Endothelial cell of umbilical vein (primary cell): ENCODE results near the gene PCED1B. TPM values are rescaled to one million over a fixed set of nuclear protein-coding genes. Genes with fewer than 3 reads are reported as not detected.
A peak's percentile ranks its signal among the peaks of the same experiment; 100 is the strongest.

Experiments used
- BruUV-seq: library from RNA; stranded (reverse); fragments of 400-500 nt; replicated peaks from 2 replicates; lab custom pipeline; 2021; lab: Mats Ljungman, UMichigan
- CTCF ChIA-PET: fragments of 300-600, 350-600 bp; sonication (Branson Sonifier 250); formaldehyde crosslinking; loops from one replicate; lab custom pipeline; 2021; ENCODE audit warnings: antibody characterized with exemption, inconsistent platforms; lab: Charles Lee
- POLR2A ChIA-PET: fragments of 300-600, 350-600 bp; sonication (Branson Sonifier 250); formaldehyde crosslinking; loops from one replicate; lab custom pipeline; 2021; ENCODE audit warnings: antibody characterized with exemption, inconsistent platforms; lab: Charles Lee
- DNase-seq: peaks from one replicate; pipeline ENCODE4 v3.0.0-alpha.2; 2011; ENCODE audit warnings: low read depth, low spot score
- FAIRE-seq: peaks from 2 replicates; lab custom pipeline; 2011; peaks lifted over from hg19 to GRCh38; lab: Jason Lieb, UNC
- H2AFZ ChIP-seq: 2 replicates; pipeline ENCODE4 v1.6.0; 2012; ENCODE audit warnings: low read depth, low read length, control low read depth, inconsistent platforms
- H3K27ac ChIP-seq: 2 replicates; pipeline ENCODE4 v1.5.1; 2011; ENCODE audit warnings: low read depth, mild to moderate bottlenecking, control low read depth, low read length, moderate library complexity; ENCODE audit not compliant: insufficient read depth
- H3K27me3 ChIP-seq, 2 experiments: 2 replicates each; pipeline versions ENCODE4 v1.6.0 to v1.6.1; 2011; ENCODE audit warnings: low read length in 2 of 2, mixed read lengths in 1 of 2; ENCODE audit not compliant: control insufficient read depth in 2 of 2, insufficient read depth in 2 of 2
- H3K36me3 ChIP-seq, 2 experiments: 2 replicates in 1 of 2; 3 replicates in 1 of 2; pipeline ENCODE4 v1.5.1; 2011; ENCODE audit warnings: low read length in 2 of 2, mild to moderate bottlenecking in 1 of 2, moderate library complexity in 1 of 2; ENCODE audit not compliant: control insufficient read depth in 2 of 2, insufficient read depth in 2 of 2; ENCODE audit errors: extremely low read depth in 1 of 2
- H3K4me1 ChIP-seq: 3 replicates; pipeline ENCODE4 v1.5.1; 2011; ENCODE audit warnings: mild to moderate bottlenecking, low read length; ENCODE audit not compliant: control insufficient read depth, insufficient read depth; ENCODE audit errors: extremely low read depth
- H3K4me2 ChIP-seq: 2 replicates; pipeline ENCODE4 v1.6.1; 2011; ENCODE audit warnings: low read length, control low read depth, mixed read lengths; ENCODE audit not compliant: insufficient read depth
- H3K4me3 ChIP-seq, 3 experiments: fragments of 200-600 bp in 1 of 3; sonication (generic), shearing (Covaris generic) in 1 of 3; replicated peaks in 1 of 3; 2 replicates each; pipeline ENCODE4 v1.5.1; 2011 to 2016; ENCODE audit warnings: control low read depth in 3 of 3, low read length in 3 of 3, mild to moderate bottlenecking in 2 of 3, inconsistent platforms in 1 of 3, low read depth in 1 of 3, moderate library complexity in 1 of 3; ENCODE audit not compliant: insufficient read depth in 1 of 3
- H3K79me2 ChIP-seq: 2 replicates; pipeline ENCODE4 v1.6.0; 2012; ENCODE audit warnings: low read length, inconsistent platforms; ENCODE audit not compliant: control insufficient read depth, insufficient read depth
- H3K9ac ChIP-seq: replicated peaks from 2 replicates; pipeline ENCODE3; 2011; ENCODE audit warnings: low read length, control low read depth; ENCODE audit not compliant: insufficient read depth; ENCODE audit errors: extremely low read depth
- H3K9me1 ChIP-seq: replicated peaks from 3 replicates; pipeline ENCODE4 v1.6.0; 2011; ENCODE audit warnings: mild to moderate bottlenecking, low read length; ENCODE audit not compliant: control insufficient read depth, insufficient read depth; ENCODE audit errors: extremely low read depth
- H3K9me3 ChIP-seq: replicated peaks from 2 replicates; pipeline ENCODE4 v1.5.1; 2012; ENCODE audit warnings: low read length, inconsistent platforms; ENCODE audit not compliant: control insufficient read depth, insufficient read depth
- H4K20me1 ChIP-seq: replicated peaks from 2 replicates; pipeline ENCODE3; 2011; ENCODE audit warnings: mild to moderate bottlenecking, low read length; ENCODE audit not compliant: control insufficient read depth, insufficient read depth; ENCODE audit errors: extremely low read depth
- EZH2 ChIP-seq: IDR thresholded peaks from 2 replicates; pipeline ENCODE4 v1.6.1; 2012; ENCODE audit warnings: borderline replicate concordance, low read depth, mild to moderate bottlenecking, moderate library complexity, low read length, inconsistent platforms; ENCODE audit not compliant: severe bottlenecking
- FOS ChIP-seq: IDR thresholded peaks from 2 replicates; pipeline ENCODE4 v1.6.1; 2011; ENCODE audit warnings: mild to moderate bottlenecking, low read length, moderate library complexity, borderline replicate concordance; ENCODE audit not compliant: insufficient read depth
- GATA2 ChIP-seq: IDR thresholded peaks from 2 replicates; pipeline ENCODE4 v1.7.0; 2011; ENCODE audit warnings: low read depth, mild to moderate bottlenecking, moderate library complexity, mixed read lengths, low read length; ENCODE audit not compliant: insufficient read length, insufficient read depth
- JUN ChIP-seq: IDR thresholded peaks from 2 replicates; pipeline ENCODE4 v1.6.1; 2011; ENCODE audit warnings: borderline replicate concordance, low read depth; ENCODE audit not compliant: insufficient read length, insufficient read depth
- MYC ChIP-seq: IDR thresholded peaks from one replicate; pipeline ENCODE4 v1.6.1; 2011; ENCODE audit warnings: mild to moderate bottlenecking, low read depth, low read length
- POLR2A ChIP-seq: IDR thresholded peaks from 2 replicates; pipeline ENCODE4 v1.6.1; 2012; ENCODE audit warnings: low read depth, mild to moderate bottlenecking, control low read depth, low read length
- POLR2AphosphoS5 ChIP-seq: IDR thresholded peaks from 2 replicates; pipeline ENCODE4 v1.6.1; 2012; ENCODE audit warnings: low read depth, mild to moderate bottlenecking, control low read depth, low read length, moderate library complexity; ENCODE audit not compliant: insufficient read depth
- dilution Hi-C: fragments of 300-500 bp; cut with MboI; formaldehyde crosslinking; loops from one replicate; pipeline ENCODE4 v1.15.0; 2019; ENCODE audit warnings: low sequenced_read_pairs; ENCODE audit not compliant: extremely low pct_ligation_motif_present
- intact Hi-C: fragments of 100-400 bp; cut with micrococcal nuclease; formaldehyde crosslinking; loops from one replicate; pipeline ENCODE4 v1.10.0; 2022
- polyA plus RNA-seq, 4 experiments: library from polyadenylated mRNA; depleted of rRNA in 3 of 4; stranded (reverse) in 3 of 4; unstranded in 1 of 4; fragments of >200 nt; gene quantifications; 2 replicates each; pipeline versions ENCODE4 v1.2.1 to v1.2.3, GENCODE V29; 2011 to 2012; ENCODE audit warnings: missing spikeins in 1 of 4
- total RNA-seq: library from RNA; stranded (reverse); gene quantifications from 2 replicates; pipeline ENCODE4 v1.2.3, GENCODE V29; 2021
- TF ChIP-seq, protein P1 (sequence below), 2 donors: IDR thresholded peaks; 1 replicate in 1 of 2; 2 replicates in 1 of 2; pipeline ENCODE4 v1.5.1; 2011; ENCODE audit warnings: low read length in 2 of 2, mild to moderate bottlenecking in 2 of 2, moderate library complexity in 2 of 2, control low read depth in 1 of 2, inconsistent platforms in 1 of 2, low read depth in 1 of 2; ENCODE audit not compliant: insufficient read depth in 1 of 2; ENCODE audit errors: extremely low read depth in 1 of 2
- TF ChIP-seq, protein P2 (sequence below): IDR thresholded peaks from 2 replicates; pipeline ENCODE4 v1.6.1; 2011; ENCODE audit not compliant: insufficient read depth, insufficient read length

The PCED1B gene
- total and polyA plus RNA-seq, 2 donors (not counting 3 experiments of a cell fraction or from before 2014, with no cell fraction given) = 1.7 to 2.6 TPM

GRCh38 chr12:47071241-47071852 is 8.1 kb upstream of the PCED1B start:
- H3K79me2 ChIP-seq = no peaks in the 10 kb centered on the region
- POLR2A ChIA-PET = no interaction called here
- no peak overlapping the region for H3K4me3 ChIP-seq
- CTCF ChIA-PET = interaction anchor here (0.6 to 7.0 kb wide), 31 partner anchors 9 to 1001 kb away, joined by 3 to 47 read pairs (median 3); partner anchors contain the start of gene AMIGO2
- H2AFZ ChIP-seq = no peak overlapping the region
- no peak for DNase-seq
- no peaks in the 10 kb centered on the region for H3K4me1 ChIP-seq
- no peaks in the 10 kb centered on the region for H3K9me3 ChIP-seq
- no peaks in the 10 kb centered on the region for H3K9me1 ChIP-seq
- H4K20me1 ChIP-seq = no peaks in the 10 kb centered on the region
- no peak for TF ChIP-seq FOS
- TF ChIP-seq, protein P1, sequence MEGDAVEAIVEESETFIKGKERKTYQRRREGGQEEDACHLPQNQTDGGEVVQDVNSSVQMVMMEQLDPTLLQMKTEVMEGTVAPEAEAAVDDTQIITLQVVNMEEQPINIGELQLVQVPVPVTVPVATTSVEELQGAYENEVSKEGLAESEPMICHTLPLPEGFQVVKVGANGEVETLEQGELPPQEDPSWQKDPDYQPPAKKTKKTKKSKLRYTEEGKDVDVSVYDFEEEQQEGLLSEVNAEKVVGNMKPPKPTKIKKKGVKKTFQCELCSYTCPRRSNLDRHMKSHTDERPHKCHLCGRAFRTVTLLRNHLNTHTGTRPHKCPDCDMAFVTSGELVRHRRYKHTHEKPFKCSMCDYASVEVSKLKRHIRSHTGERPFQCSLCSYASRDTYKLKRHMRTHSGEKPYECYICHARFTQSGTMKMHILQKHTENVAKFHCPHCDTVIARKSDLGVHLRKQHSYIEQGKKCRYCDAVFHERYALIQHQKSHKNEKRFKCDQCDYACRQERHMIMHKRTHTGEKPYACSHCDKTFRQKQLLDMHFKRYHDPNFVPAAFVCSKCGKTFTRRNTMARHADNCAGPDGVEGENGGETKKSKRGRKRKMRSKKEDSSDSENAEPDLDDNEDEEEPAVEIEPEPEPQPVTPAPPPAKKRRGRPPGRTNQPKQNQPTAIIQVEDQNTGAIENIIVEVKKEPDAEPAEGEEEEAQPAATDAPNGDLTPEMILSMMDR (IDR thresholded peaks at IDR 0.05; ENCODE audit: extremely low read depth in 1 of 2, insufficient read depth in 1 of 2, low read depth in 1 of 2, low read length in 2 of 2) = peak; percentile 26 to 45
- H3K4me2 ChIP-seq = no peak overlapping the region
- no peak overlapping the region for H3K9ac ChIP-seq
- no peaks in the 10 kb centered on the region for H3K36me3 ChIP-seq
- no peaks in the 10 kb centered on the region for H3K27me3 ChIP-seq
- peak; percentile 43 for FAIRE-seq
- H3K27ac ChIP-seq = no peak overlapping the region
- intact Hi-C loops (no loop called here), dilution Hi-C loops (no loop called here)
- BruUV-seq = no TSS peak

DNA sequence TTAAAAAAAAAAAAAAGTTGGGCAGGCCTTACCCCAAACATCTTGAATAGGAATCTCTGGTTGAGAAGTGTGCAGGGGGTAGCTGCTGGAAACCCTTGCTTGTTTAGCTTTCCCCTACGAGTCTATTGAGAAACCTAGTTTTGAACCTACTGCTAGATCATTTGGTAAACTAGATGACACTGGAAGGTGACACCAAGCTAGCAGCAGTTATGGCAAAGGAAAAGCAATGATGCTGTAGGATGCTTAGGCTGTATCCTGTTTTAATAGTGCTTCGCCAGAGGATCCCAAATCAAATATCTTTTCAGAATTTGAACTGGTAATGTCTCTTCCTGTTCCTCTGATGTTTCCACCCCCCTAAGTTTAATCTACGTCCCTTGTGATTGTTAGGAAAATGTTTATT is 5.5 kb upstream of the PCED1B start:
- no peak overlapping the region for H3K9ac ChIP-seq
- intact Hi-C loops (no loop called here), dilution Hi-C loops (no loop called here)
- no peaks in the 10 kb centered on the region for H3K4me1 ChIP-seq
- TF ChIP-seq POLR2A (no peak), FOS (no peak), JUN (no peak), GATA2 (no peak), EZH2 (no peak), POLR2AphosphoS5 (no peak), MYC (no peak)
- TF ChIP-seq, protein P2, sequence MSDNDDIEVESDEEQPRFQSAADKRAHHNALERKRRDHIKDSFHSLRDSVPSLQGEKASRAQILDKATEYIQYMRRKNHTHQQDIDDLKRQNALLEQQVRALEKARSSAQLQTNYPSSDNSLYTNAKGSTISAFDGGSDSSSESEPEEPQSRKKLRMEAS = no peak
- TF ChIP-seq, protein P1 (IDR thresholded peaks at IDR 0.05; ENCODE audit: extremely low read depth in 1 of 2, insufficient read depth in 1 of 2, low read depth in 1 of 2, low read length in 2 of 2) = no peak
- no peak overlapping the region for H2AFZ ChIP-seq
- no peaks in the 10 kb centered on the region for H3K9me3 ChIP-seq
- no peak for DNase-seq
- no peak overlapping the region for H3K4me2 ChIP-seq
- ChIA-PET CTCF (interaction anchor here (1.0 to 7.0 kb wide), 3 partner anchors 41 to 324 kb away, joined by 3 to 47 read pairs (median 7); no protein-coding TSS in a partner anchor), POLR2A (no interaction called here)
- no peaks in the 10 kb centered on the region for H4K20me1 ChIP-seq
- H3K27me3 ChIP-seq = no peaks in the 10 kb centered on the region
- no peaks in the 10 kb centered on the region for H3K9me1 ChIP-seq
- H3K36me3 ChIP-seq = no peaks in the 10 kb centered on the region
- no TSS peak for BruUV-seq
- H3K27ac ChIP-seq = no peak overlapping the region
- H3K4me3 ChIP-seq = no peak overlapping the region
- no peaks in the 10 kb centered on the region for H3K79me2 ChIP-seq
- FAIRE-seq = no peak
